GM10266 (cell line): ENCODE measurements around the gene TJP3.
A peak's percentile ranks its signal among the peaks of the same experiment; 100 is the strongest.

Experiments
- DNase-seq: peaks from one replicate; pipeline ENCODE4 v3.0.0; 2012; ENCODE audit errors: extremely low spot score
- TF ChIP-seq, protein P1 (sequence below): IDR thresholded peaks from 2 replicates; pipeline ENCODE4 v1.5.1; 2012; ENCODE audit warnings: mild to moderate bottlenecking, low read depth; ENCODE audit not compliant: control insufficient read depth, insufficient read depth; ENCODE audit errors: missing control alignments

The TJP3 gene

DNA sequence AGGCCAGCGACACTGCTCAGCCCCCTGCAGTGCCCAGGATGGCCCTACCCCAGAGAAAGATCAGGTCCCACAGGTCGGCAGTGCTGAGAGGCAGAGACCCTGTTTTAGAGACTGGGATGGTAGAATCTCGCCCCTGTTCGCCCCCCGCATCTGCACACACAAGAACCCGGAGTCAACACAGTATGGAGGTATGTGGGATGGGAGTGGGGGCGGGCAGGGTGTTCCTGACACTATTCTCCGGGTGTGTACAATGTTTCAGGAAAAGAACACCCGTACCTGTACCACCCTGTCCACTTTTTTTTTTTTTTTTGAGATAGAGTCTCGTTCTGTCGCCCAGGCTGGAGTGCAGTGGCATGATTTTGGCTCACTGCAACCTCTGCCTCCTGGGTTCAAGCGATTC, 27.2 kb upstream of the TJP3 start:
- DNase-seq, result no peak
- TF ChIP-seq, protein P1, sequence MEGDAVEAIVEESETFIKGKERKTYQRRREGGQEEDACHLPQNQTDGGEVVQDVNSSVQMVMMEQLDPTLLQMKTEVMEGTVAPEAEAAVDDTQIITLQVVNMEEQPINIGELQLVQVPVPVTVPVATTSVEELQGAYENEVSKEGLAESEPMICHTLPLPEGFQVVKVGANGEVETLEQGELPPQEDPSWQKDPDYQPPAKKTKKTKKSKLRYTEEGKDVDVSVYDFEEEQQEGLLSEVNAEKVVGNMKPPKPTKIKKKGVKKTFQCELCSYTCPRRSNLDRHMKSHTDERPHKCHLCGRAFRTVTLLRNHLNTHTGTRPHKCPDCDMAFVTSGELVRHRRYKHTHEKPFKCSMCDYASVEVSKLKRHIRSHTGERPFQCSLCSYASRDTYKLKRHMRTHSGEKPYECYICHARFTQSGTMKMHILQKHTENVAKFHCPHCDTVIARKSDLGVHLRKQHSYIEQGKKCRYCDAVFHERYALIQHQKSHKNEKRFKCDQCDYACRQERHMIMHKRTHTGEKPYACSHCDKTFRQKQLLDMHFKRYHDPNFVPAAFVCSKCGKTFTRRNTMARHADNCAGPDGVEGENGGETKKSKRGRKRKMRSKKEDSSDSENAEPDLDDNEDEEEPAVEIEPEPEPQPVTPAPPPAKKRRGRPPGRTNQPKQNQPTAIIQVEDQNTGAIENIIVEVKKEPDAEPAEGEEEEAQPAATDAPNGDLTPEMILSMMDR, result no peak

DNA sequence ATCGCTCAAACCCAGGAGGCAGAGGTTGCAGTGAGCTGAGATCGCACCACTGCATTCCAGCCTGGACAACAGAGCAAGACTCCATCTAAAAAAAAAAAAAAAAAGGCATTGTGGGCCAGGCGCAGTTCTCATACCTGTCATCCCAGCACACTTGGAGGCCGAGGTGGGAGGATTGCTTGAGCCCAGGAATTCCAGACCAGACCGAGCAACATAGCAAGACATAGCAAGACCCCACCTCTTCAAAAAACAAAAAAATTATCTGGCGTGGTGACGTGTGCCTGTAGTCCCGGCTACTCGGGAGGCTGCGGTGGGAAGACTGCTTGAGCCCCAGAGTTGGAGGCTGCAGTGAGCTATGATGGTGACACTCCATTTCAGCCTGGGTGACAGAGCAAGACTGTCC, 25.9 kb upstream of the TJP3 start:
- TF ChIP-seq, protein P1, result no peak
- DNase-seq, result no peak

DNA sequence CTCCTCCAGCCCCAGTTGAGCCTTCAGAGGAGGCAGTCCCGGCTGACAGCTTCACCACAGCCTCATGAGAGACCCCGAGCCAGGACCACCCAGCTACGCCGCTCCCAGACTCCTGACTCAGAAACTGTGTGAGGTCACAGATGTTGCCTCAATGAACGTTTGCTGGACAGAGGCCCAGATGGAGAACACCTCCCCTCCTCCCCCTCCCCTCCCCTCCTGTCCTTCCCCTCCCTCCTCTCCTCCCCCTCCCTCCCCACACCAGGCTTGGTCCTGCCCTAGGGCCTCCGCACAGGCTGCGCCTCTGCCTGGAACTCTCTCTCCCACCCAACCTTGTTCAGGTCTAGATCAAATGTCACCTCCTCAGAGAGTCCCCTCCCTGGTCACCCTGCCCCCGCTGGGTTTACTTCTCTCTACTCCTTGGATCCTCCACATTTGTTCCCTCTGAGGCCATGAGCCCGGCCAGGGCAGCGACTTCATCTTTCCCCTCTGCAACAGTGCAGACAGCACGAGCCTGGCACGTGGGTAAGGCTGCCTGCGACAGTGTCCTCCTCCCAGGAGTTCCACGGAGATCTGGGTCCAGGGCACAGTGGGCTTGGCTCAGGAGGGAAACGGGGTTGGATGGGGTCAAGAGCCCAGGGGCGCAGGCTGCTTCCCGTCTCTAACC, 25.3 kb upstream of the TJP3 start:
- no peak for DNase-seq

DNA sequence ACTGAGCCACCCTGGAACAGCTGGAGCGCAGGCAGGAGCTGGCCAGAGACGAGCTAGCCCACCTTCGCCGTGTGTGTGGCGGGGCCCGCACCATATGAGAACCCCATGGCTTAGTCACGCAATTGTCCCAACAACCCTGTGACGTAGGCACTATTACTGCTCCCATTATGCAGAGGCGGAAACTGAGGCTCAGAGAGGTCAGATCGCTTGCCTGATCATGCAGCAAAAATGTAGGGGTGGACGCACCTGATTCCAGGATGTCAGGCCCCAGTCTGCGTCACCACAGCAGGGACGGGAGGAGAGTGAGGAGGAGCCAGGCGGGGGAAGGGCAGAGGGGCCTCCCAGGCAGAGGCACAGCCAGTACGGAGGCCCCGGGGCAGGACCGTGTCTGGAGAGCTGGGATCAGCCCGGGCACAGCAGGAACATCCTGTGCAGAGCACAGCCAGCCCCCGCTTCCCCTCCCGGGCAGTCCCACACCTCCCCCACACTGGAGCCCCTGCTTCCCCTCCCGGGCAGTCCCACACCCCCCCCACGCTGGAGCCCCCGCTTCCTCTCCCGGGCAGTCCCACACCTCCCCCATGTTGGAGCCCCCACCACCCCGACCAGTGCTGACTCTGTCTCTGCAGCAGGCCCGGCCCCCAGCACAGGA, 24.7 kb upstream of the TJP3 start:
- peak; percentile 62 for DNase-seq
- TF ChIP-seq, protein P1, result no peak

More for the DNA sequence above, 25.3 kb upstream of the TJP3 start:
- TF ChIP-seq, protein P1, result no peak

DNA sequence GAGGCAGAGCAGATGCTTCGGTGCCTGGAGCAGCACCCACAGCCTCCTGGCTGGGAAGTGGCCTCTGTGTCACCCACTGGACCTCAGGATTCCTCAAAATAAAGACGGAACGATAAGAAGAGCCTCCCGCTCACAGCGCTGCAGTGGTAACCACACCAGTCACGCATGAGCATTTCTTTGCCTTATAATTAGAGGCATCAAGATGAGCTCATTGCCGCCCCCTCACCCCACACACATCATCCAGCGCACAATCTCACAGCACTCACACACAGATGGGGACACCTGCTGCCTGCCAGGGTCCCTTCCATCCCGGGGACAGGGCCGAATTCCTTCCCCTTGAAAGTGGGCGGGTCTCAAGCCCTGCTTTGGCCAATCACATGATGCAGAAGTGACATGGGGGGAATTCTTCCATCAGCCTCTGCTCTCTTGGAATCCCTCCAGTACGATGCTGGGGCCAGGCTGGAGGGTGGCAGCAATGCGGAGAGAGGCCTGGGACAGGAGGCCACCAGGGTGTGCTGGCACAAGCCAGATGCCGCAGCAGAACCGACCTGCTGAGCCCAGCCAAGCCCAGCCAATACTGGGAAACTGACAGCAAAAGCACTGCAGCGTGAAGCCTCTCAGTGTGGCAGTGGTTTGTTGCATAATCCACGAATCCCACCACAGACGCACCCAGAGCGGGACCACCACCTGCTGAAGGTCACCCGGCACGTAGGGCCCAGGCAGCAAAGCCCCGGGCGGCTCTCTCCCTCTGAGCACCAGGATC, 23.9 kb upstream of the TJP3 start:
- TF ChIP-seq, protein P1, result no peak
- peak; percentile 90 for DNase-seq

DNA sequence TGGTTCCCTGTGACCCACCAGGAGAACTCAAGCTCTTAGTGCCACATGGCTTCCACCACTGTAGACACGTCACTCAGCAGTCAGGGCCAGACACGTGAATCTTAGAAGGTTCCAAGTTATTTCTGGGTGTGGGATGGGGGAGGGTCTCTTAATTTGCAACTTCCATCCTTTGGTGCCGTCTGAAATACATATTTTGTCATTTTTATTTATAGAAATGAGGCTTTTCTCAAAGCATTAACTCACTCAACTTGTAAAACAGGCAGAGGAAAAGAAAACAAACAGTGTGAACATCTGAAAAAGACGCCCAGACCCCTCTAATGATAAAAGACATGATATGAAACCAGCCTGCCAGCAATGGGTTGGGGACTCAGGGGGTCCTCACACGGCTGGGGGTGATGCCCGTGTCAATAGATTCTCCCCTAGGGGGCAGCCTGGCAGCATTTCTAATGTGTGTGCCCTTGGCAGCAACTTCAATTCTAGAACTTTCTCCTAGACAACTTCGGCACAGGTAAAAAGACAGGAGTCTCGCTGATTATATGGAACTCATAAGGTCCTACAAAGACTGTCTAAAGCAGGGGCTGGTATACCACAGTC, 23.3 kb upstream of the TJP3 start:
- TF ChIP-seq, protein P1, result no peak
- no peak for DNase-seq
